ENCODE measurements around the gene C1QC.
A peak's percentile ranks its signal among the peaks of the same experiment; 100 is the strongest.

C1QC gene

GRCh38 chr1:22683547-22683946 is 40.1 kb downstream of the C1QC start:
- TF ChIP-seq CTCF (IDR thresholded peaks at IDR 0.05; ENCODE audit: insufficient read depth, low read depth, low read length, missing control alignments) = no peak
- no peak for DNase-seq (ENCODE audit: low read depth)
- H3K4me3 ChIP-seq (ENCODE audit: low read length) = no peak overlapping the region

DNA sequence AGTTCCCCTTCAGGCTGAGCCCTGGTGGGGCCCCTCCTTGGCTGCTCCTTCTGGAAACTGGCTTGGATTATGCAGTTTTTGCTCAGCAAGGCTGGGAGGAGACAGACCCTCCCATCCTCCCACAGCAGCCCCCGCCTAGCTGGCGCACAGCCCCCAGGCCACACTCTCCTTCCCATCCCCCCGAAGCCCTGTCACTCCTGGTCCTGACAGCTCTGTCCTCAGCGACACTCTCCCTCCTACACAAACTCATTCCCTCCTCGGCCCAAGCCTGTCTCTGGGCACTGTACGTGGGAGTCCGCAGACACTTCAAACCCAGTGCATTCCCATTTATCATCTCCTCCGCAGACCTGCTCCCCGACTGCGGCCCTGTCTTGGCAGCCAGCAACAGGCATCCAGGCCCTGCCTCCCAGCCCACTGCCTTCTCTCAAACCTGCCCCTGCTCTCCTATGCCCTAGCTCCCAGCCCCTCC is 42.2 kb downstream of the C1QC start:
- no peak for TF ChIP-seq CTCF (IDR thresholded peaks at IDR 0.05; ENCODE audit: insufficient read depth, low read depth, low read length, missing control alignments)
- no peak for DNase-seq (ENCODE audit: low read depth)

GRCh38 chr1:22687191-22687590 is 43.8 kb downstream of the C1QC start:
- DNase-seq (ENCODE audit: low read depth) = no peak

More for the DNA sequence above, 42.2 kb downstream of the C1QC start:
- no peak overlapping the region for H3K4me3 ChIP-seq (ENCODE audit: low read length)

GRCh38 chr1:22688466-22688865 is 45.0 kb downstream of the C1QC start:
- DNase-seq (ENCODE audit: low read depth) = no peak
- TF ChIP-seq CTCF (IDR thresholded peaks at IDR 0.05; ENCODE audit: insufficient read depth, low read depth, low read length, missing control alignments) = no peak
- no peak overlapping the region for H3K4me3 ChIP-seq (ENCODE audit: low read length)

More at GRCh38 chr1:22687191-22687590, 43.8 kb downstream of the C1QC start:
- no peak for TF ChIP-seq CTCF (IDR thresholded peaks at IDR 0.05; ENCODE audit: insufficient read depth, low read depth, low read length, missing control alignments)
- no peak overlapping the region for H3K4me3 ChIP-seq (ENCODE audit: low read length)

DNA sequence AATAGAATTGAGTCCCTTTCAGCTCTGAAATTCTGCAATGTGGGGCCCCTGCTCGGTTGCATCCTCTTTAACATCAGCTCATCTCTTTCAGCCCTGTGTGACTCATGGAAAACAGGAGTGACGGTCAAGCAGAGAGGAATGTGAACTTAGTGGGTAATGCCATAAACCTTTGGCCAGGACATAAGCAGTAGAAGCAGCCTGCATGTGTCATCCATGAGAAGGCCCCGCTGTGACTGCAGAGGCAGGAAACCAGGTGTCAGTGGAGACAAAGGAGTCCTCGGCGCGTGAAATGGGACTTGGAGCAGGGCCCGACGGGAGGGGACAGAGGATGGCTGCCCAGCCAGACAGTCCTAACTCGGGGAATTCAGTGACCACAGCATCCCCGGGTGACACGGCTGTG is 46.1 kb downstream of the C1QC start:
- no peak overlapping the region for H3K4me3 ChIP-seq (ENCODE audit: low read length)
- no peak for TF ChIP-seq CTCF (IDR thresholded peaks at IDR 0.05; ENCODE audit: insufficient read depth, low read depth, low read length, missing control alignments)
- peak; percentile 66 for DNase-seq (ENCODE audit: low read depth)

- no peak for TF ChIP-seq CTCF (IDR thresholded peaks at IDR 0.05; ENCODE audit: insufficient read depth, low read depth, low read length, missing control alignments)
- no peak for DNase-seq (ENCODE audit: low read depth)
- H3K4me3 ChIP-seq (ENCODE audit: low read length) = no peak overlapping the region
Measured at GRCh38 chr1:22691031-22691753, 47.8 kb downstream of the C1QC start.

DNA sequence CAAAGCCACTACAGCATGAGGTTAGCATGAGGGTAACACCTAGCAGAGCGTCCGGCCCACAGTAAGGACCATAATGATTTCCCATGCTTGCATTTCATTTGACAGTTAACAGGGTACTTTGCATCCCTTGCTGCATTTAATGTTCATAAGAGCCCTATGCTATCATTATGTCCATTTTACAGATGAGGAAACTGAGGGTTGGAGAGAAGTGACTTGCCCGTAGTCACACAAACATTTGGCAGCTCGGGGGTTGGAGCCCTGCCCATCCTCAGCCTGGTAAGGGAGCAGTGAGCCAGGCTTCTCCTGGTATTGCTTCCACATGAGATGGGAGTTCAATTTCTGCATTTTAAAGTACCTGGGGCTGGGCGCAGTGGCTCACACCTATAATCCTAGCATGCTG is 50.7 kb downstream of the C1QC start:
- no peak for DNase-seq (ENCODE audit: low read depth)
- TF ChIP-seq CTCF (IDR thresholded peaks at IDR 0.05; ENCODE audit: insufficient read depth, low read depth, low read length, missing control alignments) = no peak
- no peak overlapping the region for H3K4me3 ChIP-seq (ENCODE audit: low read length)

Measured in epithelial cell of esophagus (primary cell).